ENCODE data around the gene CCNF. TPM values are rescaled to one million over a fixed set of nuclear protein-coding genes. Genes with fewer than 3 reads are reported as not detected.

Gene CCNF
- total RNA-seq, 1 experiment from 2014 or later = 60.8 TPM

DNA sequence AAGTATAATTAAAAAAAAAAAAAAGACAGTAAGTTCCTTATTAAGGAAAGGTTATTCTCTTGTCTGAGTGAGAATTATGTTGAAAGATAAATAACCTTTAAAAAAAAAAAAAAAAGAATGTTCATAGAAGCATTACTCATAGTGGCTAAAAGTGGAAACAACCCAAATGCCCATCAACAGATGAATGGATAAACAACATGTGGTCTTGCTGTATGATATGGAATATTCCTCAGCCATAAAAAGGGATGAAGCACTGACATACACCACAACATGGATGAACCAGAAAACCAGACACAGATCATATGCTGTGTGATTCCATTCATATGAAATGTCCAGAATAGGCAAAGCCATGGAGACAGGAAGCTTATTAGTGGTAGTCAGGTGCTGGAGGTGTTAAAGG, 9.2 kb upstream of the CCNF start (continued):
- no peak for TF ChIP-seq EZH2 (IDR thresholded peaks at IDR 0.05)
- no peak for TF ChIP-seq JUND (IDR thresholded peaks at IDR 0.05)

GRCh38 chr16:2422123-2422867, 7.0 kb upstream of the CCNF start:
- H3K4me3 ChIP-seq (replicated peaks in 1 of 2; ENCODE audit: low read depth in 1 of 2, low read length in 2 of 2) = no peak overlapping the region
- no peak overlapping the region for H3K9ac ChIP-seq (ENCODE audit: low read length)
- no peaks in the 10 kb centered on the region for H4K20me1 ChIP-seq (ENCODE audit: insufficient read depth)
- intact Hi-C loops (cut with micrococcal nuclease) = loop anchor here (2.0 to 10.0 kb wide), 3 partner anchors 81 to 157 kb away; partner anchors contain the start of genes ABCA3 and RNPS1
- no peak overlapping the region for H3K4me2 ChIP-seq (ENCODE audit: low read length)
- ChIA-PET POLR2A (no interaction called here), CTCF (no interaction called here), RAD21 (ENCODE audit: low non-redundant PET in 1 of 2, low total read pairs in 2 of 2, uncharacterized antibody in 2 of 2, unreplicated experiment in 2 of 2) (no interaction called here)
- BruUV-seq (replicated peaks) = no TSS peak
- no peaks in the 10 kb centered on the region for H3K36me3 ChIP-seq (ENCODE audit: control insufficient read depth in 1 of 2, insufficient read depth in 2 of 2, low read length in 2 of 2)
- peaks cover 3 to 16% of the 10 kb centered on the region in 2 experiments; a peak in 2 of 4 replicates for H3K4me1 ChIP-seq (ENCODE audit: control insufficient read depth in 1 of 2, insufficient read depth in 2 of 2, low read length in 2 of 2)
- TF ChIP-seq RAD21 (IDR thresholded peaks at IDR 0.05; ENCODE audit: low read depth) (no peak), ZNF274 (IDR thresholded peaks at IDR 0.05; ENCODE audit: low read depth, low read length) (no peak), TCF7L2 (IDR thresholded peaks at IDR 0.05; ENCODE audit: borderline replicate concordance, extremely low read depth, insufficient read depth, insufficient read length) (no peak), YY1 (IDR thresholded peaks at IDR 0.05; ENCODE audit: extremely low read depth, insufficient replicate concordance, low read depth, low read length) (no peak)
- TF ChIP-seq, protein P1, sequence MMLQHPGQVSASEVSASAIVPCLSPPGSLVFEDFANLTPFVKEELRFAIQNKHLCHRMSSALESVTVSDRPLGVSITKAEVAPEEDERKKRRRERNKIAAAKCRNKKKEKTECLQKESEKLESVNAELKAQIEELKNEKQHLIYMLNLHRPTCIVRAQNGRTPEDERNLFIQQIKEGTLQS (IDR thresholded peaks at IDR 0.05) = no peak
- TF ChIP-seq, protein P2, sequence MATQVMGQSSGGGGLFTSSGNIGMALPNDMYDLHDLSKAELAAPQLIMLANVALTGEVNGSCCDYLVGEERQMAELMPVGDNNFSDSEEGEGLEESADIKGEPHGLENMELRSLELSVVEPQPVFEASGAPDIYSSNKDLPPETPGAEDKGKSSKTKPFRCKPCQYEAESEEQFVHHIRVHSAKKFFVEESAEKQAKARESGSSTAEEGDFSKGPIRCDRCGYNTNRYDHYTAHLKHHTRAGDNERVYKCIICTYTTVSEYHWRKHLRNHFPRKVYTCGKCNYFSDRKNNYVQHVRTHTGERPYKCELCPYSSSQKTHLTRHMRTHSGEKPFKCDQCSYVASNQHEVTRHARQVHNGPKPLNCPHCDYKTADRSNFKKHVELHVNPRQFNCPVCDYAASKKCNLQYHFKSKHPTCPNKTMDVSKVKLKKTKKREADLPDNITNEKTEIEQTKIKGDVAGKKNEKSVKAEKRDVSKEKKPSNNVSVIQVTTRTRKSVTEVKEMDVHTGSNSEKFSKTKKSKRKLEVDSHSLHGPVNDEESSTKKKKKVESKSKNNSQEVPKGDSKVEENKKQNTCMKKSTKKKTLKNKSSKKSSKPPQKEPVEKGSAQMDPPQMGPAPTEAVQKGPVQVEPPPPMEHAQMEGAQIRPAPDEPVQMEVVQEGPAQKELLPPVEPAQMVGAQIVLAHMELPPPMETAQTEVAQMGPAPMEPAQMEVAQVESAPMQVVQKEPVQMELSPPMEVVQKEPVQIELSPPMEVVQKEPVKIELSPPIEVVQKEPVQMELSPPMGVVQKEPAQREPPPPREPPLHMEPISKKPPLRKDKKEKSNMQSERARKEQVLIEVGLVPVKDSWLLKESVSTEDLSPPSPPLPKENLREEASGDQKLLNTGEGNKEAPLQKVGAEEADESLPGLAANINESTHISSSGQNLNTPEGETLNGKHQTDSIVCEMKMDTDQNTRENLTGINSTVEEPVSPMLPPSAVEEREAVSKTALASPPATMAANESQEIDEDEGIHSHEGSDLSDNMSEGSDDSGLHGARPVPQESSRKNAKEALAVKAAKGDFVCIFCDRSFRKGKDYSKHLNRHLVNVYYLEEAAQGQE (IDR thresholded peaks at IDR 0.05; ENCODE audit: low read depth) = no peak
- DNase-seq (ENCODE audit: low read depth, low spot score) = no peak
- no peak overlapping the region for H2AFZ ChIP-seq (ENCODE audit: low read depth, low read length, poor library complexity, severe bottlenecking)
- no peak overlapping the region for H3K27ac ChIP-seq (ENCODE audit: low read depth, low read length)
- no peaks in the 10 kb centered on the region for H3K9me3 ChIP-seq (ENCODE audit: control insufficient read depth in 1 of 2, insufficient read depth in 1 of 2, low read depth in 1 of 2, low read length in 2 of 2)
- H3K79me2 ChIP-seq (ENCODE audit: insufficient read depth, low read length) = no peaks in the 10 kb centered on the region
- ATAC-seq = no peak
- no peaks in the 10 kb centered on the region for H3K27me3 ChIP-seq (ENCODE audit: insufficient read depth, low read length)
- no peaks in the 10 kb centered on the region for H3K9me2 ChIP-seq (ENCODE audit: insufficient read depth)
